NCI-H2227 (cell line): Measurements from ENCODE around the gene CDH13.

Experiments
- DNase-seq: peaks from one replicate; lab custom pipeline; 2025; ENCODE audit not compliant: unreplicated experiment; lab: John Stamatoyannopoulos, UW

The CDH13 gene

GRCh38 chr16:83626676-83627075, 999.9 kb downstream of the CDH13 start:
- no peak for DNase-seq

GRCh38 chr16:83627996-83628395, 1001.2 kb downstream of the CDH13 start:
- no peak for DNase-seq

DNA sequence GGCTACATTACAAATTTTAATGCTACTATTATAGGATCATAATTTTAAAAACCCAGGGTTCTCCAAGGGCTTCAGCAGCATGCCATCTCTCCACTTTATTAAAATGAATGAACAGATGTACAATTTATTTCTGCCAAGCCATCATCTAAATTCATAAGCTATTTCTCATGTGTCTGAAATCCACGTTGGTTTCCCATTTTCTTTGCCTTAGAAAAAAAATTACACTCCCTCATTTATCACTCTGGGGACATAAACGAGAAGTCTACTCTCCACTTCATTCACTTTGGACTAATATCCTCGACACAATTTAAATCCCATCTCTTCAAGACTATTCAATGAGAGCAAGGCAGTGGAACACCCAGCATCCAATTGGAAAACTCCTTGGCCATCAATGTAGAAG, 1002.7 kb downstream of the CDH13 start:
- DNase-seq: no peak

DNA sequence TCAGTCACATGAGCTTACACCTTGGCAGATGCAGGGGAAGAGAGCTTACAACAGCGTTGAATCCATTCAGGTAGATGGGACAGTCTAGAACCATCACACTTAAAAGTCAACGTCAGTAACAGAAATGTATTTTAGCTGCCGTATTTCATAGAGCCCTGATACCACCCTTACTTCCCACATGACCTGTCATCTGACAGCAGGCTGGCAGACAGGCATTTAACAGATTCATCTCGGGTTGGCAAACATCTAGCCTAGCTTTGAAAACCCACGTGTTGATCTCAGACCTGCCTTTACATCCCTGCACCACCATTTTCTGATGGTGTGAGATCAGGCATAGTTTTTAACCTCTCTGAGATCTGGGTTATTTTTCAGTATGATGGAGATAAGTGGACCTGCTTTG, 1003.1 kb downstream of the CDH13 start:
- no peak for DNase-seq

DNA sequence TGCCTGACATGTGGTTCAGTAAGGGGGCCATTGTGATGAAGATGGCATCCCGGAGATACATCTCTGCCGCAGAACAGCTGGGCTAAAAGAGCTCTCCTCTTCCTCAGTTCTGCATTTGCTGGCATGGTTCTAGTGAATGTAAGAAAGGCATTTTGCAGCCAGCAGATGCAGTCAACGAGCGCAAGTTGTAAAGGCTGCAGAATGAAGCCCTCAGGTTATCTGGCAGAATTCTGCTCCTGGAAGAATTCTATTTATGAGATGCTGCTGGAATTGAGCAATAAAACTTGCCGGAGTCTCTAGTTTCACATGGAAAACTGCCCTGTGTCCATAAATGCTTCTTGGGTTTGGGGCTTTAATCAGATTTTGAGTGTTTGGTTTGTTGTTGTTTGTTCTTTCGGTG, 1004.2 kb downstream of the CDH13 start:
- no peak for DNase-seq

DNA sequence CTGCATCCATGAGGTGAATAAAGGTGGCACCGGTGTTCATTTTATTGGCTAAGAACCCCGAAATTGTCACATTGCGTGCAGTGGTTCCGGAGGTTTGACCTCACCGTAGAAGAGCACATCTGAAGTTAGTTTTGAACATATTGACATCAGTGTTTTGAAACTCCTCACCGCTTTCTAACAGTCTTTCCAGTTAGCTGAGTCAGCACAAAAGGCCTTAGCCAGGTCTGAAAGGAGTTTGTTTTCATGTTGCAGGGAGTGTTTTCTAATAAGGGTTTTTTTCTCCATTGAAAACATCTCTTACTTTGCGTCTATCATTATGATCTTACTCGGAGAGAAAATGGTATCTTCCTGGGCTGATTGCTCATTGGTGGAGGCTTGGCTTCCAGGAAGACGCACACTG, 1006.5 kb downstream of the CDH13 start:
- DNase-seq: no peak

GRCh38 chr16:83648347-83648746, 1021.6 kb downstream of the CDH13 start:
- no peak for DNase-seq

DNA sequence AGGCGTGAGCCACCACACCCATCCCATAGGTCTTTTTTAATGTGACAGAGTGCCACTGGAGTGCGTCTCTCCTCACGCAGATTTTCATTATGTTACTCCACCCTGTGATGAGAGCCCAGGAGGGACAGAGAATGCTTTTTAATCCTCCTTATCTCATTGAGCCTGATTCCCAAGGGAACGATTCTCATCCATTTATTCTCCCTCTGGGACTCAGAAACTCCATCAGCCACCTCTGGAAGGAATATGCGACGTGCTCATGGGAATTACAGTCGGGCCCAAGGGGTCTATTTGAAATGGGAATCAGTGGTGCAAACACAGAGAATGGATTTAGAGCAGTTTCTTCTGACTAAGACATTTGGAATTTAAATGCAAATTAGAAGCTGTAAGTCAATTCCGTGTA, 1025.1 kb downstream of the CDH13 start:
- DNase-seq: no peak

- DNase-seq: no peak
Measured at GRCh38 chr16:83652943-83653342, 1026.2 kb downstream of the CDH13 start.

DNA sequence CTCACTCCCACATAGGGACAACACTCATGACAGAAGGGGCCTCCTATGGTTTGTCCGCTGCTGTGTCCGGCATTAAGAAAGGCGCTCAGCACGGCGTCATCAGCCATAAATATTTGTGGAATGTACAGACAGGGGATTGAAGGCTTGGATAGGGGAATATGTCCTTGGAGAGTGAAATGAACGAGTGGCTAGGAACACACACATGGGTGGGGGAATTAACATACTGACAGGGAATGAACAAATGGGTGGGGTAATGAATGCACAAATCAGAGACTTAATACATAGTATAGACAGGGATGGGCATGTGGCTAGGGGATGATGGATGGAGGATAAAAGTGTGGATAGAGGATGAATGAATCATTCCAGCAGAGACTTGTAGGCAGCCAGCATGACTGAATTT, 1027.0 kb downstream of the CDH13 start:
- DNase-seq: no peak

GRCh38 chr16:83660282-83660681, 1033.5 kb downstream of the CDH13 start:
- no peak for DNase-seq

DNA sequence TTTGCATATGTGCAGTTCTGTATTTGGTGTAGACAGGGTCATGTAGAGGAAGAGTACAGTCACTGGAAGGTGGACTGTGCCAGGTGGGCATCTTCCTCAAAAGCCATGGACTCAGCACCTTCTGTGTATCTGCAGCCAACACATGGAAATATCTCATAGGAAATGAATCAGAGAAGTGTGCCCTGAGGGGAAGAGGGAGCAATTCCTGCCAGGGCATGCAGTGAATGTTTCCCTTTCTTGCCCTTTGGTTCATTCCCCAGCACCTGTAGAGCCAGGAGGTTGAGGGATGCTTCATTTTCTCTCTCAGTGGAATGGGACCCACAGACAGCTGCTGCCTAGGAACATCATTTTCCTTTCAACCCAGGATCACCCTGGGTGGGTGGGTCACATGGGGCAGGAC, 1034.9 kb downstream of the CDH13 start:
- DNase-seq: no peak

GRCh38 chr16:83666449-83666848, 1039.7 kb downstream of the CDH13 start:
- DNase-seq: no peak

GRCh38 chr16:83669456-83669855, 1042.7 kb downstream of the CDH13 start:
- DNase-seq: no peak

DNA sequence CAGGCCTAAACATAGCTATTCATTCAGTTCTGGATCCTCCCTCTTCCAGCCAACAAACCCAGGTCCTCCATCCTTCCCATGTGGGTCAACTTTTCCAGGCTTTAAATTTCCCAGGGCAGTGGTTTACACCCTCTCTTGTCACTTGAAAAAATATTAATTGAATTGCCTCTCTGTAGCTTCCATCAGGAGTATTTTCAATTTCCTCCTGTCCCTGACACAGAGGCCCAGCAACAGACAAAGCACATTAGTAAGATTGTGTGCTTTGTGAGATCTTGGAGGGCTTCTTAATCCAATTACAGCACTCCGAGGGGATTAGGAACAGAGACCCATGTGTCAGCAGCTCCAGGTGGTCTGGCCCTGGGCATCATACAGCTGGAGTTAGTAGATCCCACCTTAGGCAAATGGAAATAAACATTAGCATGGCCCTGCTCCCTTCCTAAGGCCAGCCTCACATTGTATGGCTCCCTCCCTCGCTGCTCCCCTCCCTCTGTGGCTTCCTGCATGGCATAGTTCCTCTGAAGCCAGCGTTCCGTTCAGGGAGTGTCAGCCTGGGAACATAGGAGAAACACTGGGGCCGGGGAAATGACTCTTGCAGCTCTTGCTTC, 1048.3 kb downstream of the CDH13 start:
- no peak for DNase-seq

- DNase-seq: no peak
Measured at GRCh38 chr16:83676086-83676485, 1049.3 kb downstream of the CDH13 start.

DNA sequence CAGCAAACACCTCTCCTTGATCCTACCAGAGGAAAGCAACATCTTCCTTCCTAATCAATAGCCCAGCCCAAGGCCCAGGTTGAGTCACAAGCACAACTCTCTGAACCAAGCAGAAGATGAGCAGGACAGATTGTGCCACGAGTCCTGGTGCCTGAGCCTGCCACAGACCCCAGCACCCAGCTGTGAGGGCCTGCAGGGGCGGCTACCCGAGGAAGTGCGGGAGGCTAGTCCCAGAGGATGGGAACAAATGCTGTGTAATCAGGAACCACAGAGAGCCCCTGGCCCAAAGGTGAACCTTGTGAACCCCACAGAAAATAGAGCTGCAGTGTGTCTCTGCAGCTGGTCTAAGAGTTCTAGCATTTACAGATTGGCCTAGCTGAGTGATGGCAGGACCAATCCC, 1054.2 kb downstream of the CDH13 start:
- no peak for DNase-seq

- DNase-seq: no peak
Measured at GRCh38 chr16:83681381-83681956, 1054.7 kb downstream of the CDH13 start.

DNA sequence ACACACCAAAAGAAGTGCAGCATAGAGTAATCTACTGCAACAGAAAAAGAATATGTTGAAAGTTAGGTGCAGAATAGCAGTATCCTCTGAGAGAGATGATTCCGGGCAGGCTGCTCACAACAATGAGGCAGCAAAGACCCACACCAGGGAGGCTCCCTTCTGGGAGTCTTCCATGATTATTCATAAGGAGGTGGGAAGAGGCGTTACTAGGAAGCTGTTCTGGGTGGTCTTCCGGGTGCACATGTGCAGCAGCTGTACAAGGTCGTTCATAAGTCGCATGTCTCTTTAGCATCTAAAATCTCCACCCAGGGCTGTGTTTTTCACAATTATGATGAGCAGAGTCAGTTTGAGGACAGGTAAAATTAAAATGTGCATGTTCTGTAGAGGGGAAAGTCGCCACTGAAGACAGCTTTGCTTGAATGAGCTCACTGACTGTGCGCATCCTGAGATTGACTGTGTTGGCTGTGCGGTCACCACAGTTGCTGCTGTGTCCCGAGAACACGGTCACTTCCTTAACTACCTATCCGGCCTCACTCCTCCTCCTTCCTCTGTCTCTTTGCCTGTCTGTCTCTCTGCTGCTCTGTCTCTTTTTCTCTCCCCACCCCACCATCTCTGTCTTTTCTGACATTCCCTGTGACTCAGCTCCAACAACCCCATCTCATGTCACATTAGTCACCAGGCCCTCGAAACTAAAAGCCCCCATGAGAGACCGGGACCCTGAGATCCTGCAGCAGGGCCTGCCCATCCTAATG, 1055.5 kb downstream of the CDH13 start:
- DNase-seq: no peak

DNA sequence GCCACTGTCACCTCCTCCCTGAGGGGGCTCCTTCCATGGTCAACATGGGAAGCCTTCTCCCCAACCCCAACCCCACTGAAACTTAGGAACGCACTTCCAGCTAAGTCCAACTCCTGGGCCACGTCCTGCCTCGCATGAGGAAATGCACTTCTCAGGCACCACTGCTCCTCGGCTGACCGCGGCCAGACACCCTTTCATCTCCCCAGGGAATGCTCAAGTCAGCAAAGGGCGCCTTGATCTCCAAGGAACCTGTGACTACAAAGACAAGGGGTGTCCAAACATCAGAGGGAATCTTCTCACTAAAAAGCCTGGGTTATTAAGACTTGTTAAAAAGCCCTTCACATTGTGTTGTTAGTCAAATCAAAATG, 1056.1 kb downstream of the CDH13 start:
- DNase-seq: no peak

- DNase-seq: no peak
Measured at GRCh38 chr16:83685615-83686165, 1058.9 kb downstream of the CDH13 start.

- DNase-seq: no peak
Measured at GRCh38 chr16:83686726-83687125, 1060.0 kb downstream of the CDH13 start.
